HEK293 (cell line): Measurements from ENCODE around the gene CCBE1.
A peak's percentile ranks its signal among the peaks of the same experiment; 100 is the strongest.

Source experiments
- CTCF ChIA-PET: fragments of 350-600 bp; formaldehyde crosslinking; extraction: SDS; loops from one replicate; lab custom pipeline; 2021; ENCODE audit warnings: antibody characterized with exemption; lab: Yijun Ruan, JAX
- POLR2A ChIA-PET: fragments of 300-600 bp; formaldehyde crosslinking; extraction: SDS; loops from one replicate; lab custom pipeline; 2020; ENCODE audit warnings: antibody characterized with exemption, inconsistent platforms; lab: Yijun Ruan, JAX
- H3K27ac ChIP-seq: fragments of 200-500 bp; sonication (Bioruptor generic); 2 replicates; pipeline ENCODE4 v1.5.1; 2014; ENCODE audit warnings: low read depth, low read length, control low read depth, inconsistent platforms; ENCODE audit errors: extremely low read depth
- H3K36me3 ChIP-seq, 2 experiments: fragments of 200-500 bp in 1 of 2; sonication (Bioruptor generic) in 1 of 2; 1 replicate in 1 of 2; 2 replicates in 1 of 2; pipeline ENCODE4 v1.5.1; 2014 to 2017; ENCODE audit warnings: inconsistent platforms in 2 of 2, low read length in 2 of 2; ENCODE audit not compliant: control insufficient read depth in 2 of 2, insufficient read depth in 1 of 2
- H3K4me1 ChIP-seq: fragments of 200-500 bp; sonication (Bioruptor generic); 2 replicates; pipeline ENCODE4 v1.5.1; 2014; ENCODE audit warnings: mild to moderate bottlenecking, low read length, inconsistent platforms; ENCODE audit not compliant: control insufficient read depth, insufficient read depth
- H3K4me3 ChIP-seq: 2 replicates; pipeline ENCODE4 v1.5.1; 2011; ENCODE audit warnings: low read depth, mild to moderate bottlenecking, control low read depth, low read length, moderate library complexity
- H3K9me3 ChIP-seq: fragments of 200-500 bp; sonication (Bioruptor generic); 2 replicates; pipeline ENCODE4 v1.5.1; 2014; ENCODE audit warnings: low read depth, low read length, inconsistent platforms; ENCODE audit not compliant: control insufficient read depth, insufficient read depth
- PRDM1 ChIP-seq: fragments of 450-650 bp; formaldehyde crosslinking; IDR thresholded peaks from 2 replicates; pipeline ENCODE4; 2016; ENCODE audit warnings: missing biosample characterization, missing genetic modification characterization
- PRDM6 ChIP-seq: fragments of 450-650 bp; formaldehyde crosslinking; IDR thresholded peaks from 2 replicates; pipeline ENCODE4 v1.5.1; 2017; ENCODE audit warnings: missing biosample characterization, missing genetic modification characterization
- SCRT1 ChIP-seq: fragments of 450-650 bp; formaldehyde crosslinking; IDR thresholded peaks from 2 replicates; pipeline ENCODE4 v1.5.1; 2016; ENCODE audit warnings: missing biosample characterization, missing genetic modification characterization, borderline replicate concordance
- SCRT2 ChIP-seq: fragments of 450-650 bp; formaldehyde crosslinking; IDR thresholded peaks from 2 replicates; pipeline ENCODE4 v1.5.1; 2016; ENCODE audit warnings: missing biosample characterization, missing genetic modification characterization
- YY1 ChIP-seq: fragments of 450-650 bp; formaldehyde crosslinking; IDR thresholded peaks from 2 replicates; pipeline ENCODE4 v1.5.1; 2018; ENCODE audit warnings: missing biosample characterization, missing genetic modification characterization
- ZBTB44 ChIP-seq: fragments of 450-650 bp; IDR thresholded peaks from 2 replicates; pipeline ENCODE4 v1.5.1; 2018; ENCODE audit warnings: missing biosample characterization, mild to moderate bottlenecking, missing genetic modification characterization
- ZNF174 ChIP-seq: fragments of 450-650 bp; formaldehyde crosslinking; IDR thresholded peaks from 2 replicates; pipeline ENCODE4 v1.5.0; 2017; ENCODE audit warnings: missing biosample characterization, mild to moderate bottlenecking, missing genetic modification characterization
- ZNF274 ChIP-seq, 2 experiments: fragments of 200-500 bp in 1 of 2; fragments of 450-650 bp in 1 of 2; sonication (Bioruptor generic) in 1 of 2; formaldehyde crosslinking in 1 of 2; IDR thresholded peaks; 2 replicates each; pipeline versions ENCODE4 v1.5.1 to v1.6.1; 2014 to 2016; ENCODE audit warnings: borderline replicate concordance in 1 of 2, inconsistent platforms in 1 of 2, low read length in 1 of 2, missing biosample characterization in 1 of 2, missing genetic modification characterization in 1 of 2
- ZNF529 ChIP-seq: fragments of 450-650 bp; formaldehyde crosslinking; IDR thresholded peaks from 2 replicates; pipeline ENCODE4 v1.5.1; 2017; ENCODE audit warnings: missing genetic modification characterization, missing biosample characterization; ENCODE audit not compliant: insufficient replicate concordance
- ZNF626 ChIP-seq: fragments of 450-650 bp; sonication (Bioruptor Pico); formaldehyde crosslinking; IDR thresholded peaks from 2 replicates; pipeline ENCODE4 v1.5.1; 2018; ENCODE audit warnings: missing biosample characterization, missing genetic modification characterization, inconsistent platforms
- ZNF837 ChIP-seq: fragments of 450-650 bp; formaldehyde crosslinking; IDR thresholded peaks from 2 replicates; pipeline ENCODE4 v1.5.1; 2016; ENCODE audit warnings: missing biosample characterization, missing genetic modification characterization
- TF ChIP-seq, protein P1 (sequence below): fragments of 450-650 bp; formaldehyde crosslinking; IDR thresholded peaks from 2 replicates; pipeline ENCODE4 v1.5.1; 2016; ENCODE audit warnings: missing biosample characterization, missing genetic modification characterization

CCBE1 gene

DNA sequence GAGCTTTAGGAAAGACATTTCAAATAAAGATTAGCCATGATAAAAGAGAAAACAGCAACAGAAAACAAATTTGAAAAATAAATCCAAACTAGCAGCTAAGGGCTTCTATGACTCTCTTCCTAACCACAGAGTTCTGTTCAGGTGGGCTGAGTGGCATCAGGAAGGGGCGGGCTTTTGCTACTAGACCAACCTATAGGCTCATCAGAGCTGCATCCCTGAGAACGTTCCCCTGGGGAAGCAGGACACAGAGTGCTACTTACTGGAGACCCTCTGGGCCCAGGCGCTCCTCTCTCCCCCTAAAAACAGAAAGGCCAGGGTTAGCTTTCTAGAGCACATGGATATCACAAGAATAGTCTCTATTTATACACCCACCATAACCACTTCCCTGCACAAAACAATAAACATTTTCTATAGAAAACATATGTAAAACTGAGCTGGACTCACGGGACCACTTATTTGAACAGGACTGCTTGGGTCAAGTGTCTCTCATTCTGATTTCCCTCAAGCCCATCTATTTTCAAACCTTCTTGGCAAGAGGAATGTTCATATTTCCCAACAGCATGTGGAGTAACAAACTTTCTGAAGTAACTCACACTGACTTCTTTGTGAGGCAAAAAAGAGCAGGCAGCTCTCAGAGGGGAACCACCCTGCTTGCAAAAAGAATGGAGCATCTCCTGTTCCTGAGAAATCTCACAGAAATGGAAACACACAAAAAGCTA is 259.2 kb downstream of the CCBE1 start:
- Histone ChIP-seq H3K9me3 (no peaks in the 10 kb centered on the region), H3K36me3 (no peaks in the 10 kb centered on the region), H3K4me1 (no peaks in the 10 kb centered on the region), H3K4me3 (no peak overlapping the region), H3K27ac (no peak overlapping the region)
- TF ChIP-seq ZNF529 (peak; percentile 51), ZNF174 (tag by site-specific recombination) (no peak)
- ChIA-PET POLR2A (interaction anchor here (0.5 kb wide), 1 partner anchor 479 kb away, joined by 3 read pairs; no protein-coding TSS in a partner anchor), CTCF (interaction anchor here (0.6 to 1.8 kb wide), 4 partner anchors 35 to 435 kb away, joined by 3 to 6 read pairs (median 4); no protein-coding TSS in a partner anchor)

GRCh38 chr18:59432803-59433597 is 264.2 kb downstream of the CCBE1 start:
- H3K27ac ChIP-seq = no peak overlapping the region
- H3K9me3 ChIP-seq = no peaks in the 10 kb centered on the region
- CTCF ChIA-PET = interaction anchor here (0.7 kb wide), 1 partner anchor 31 kb away, joined by 4 read pairs; no protein-coding TSS in a partner anchor
- H3K36me3 ChIP-seq = no peaks in the 10 kb centered on the region
- no peaks in the 10 kb centered on the region for H3K4me1 ChIP-seq
- H3K4me3 ChIP-seq = no peak overlapping the region
- POLR2A ChIA-PET = no interaction called here
- peak; percentile 79 for TF ChIP-seq PRDM1 (tag by site-specific recombination)
- no peak for TF ChIP-seq SCRT1 (tag by site-specific recombination)
- TF ChIP-seq, all 188 proteins: peak for 1

- Histone ChIP-seq H3K27ac (no peak overlapping the region), H3K36me3 (no peaks in the 10 kb centered on the region), H3K4me3 (no peak overlapping the region), H3K4me1 (no peaks in the 10 kb centered on the region), H3K9me3 (no peaks in the 10 kb centered on the region)
- ChIA-PET POLR2A (no interaction called here), CTCF (no interaction called here)
- no peak for TF ChIP-seq SCRT2 (tag by site-specific recombination)
- TF ChIP-seq ZBTB44 (tag by site-specific recombination) = no peak
- TF ChIP-seq YY1 (tag by site-specific recombination) = no peak
- no peak for TF ChIP-seq ZNF274 (IDR thresholded peaks at IDR 0.05; ENCODE audit: low read length)
- TF ChIP-seq ZNF274 (tag by site-specific recombination; IDR thresholded peaks at IDR 0.05; ENCODE audit: borderline replicate concordance) = no peak
- TF ChIP-seq PRDM6 (tag by site-specific recombination) = no peak
- TF ChIP-seq, protein P1, sequence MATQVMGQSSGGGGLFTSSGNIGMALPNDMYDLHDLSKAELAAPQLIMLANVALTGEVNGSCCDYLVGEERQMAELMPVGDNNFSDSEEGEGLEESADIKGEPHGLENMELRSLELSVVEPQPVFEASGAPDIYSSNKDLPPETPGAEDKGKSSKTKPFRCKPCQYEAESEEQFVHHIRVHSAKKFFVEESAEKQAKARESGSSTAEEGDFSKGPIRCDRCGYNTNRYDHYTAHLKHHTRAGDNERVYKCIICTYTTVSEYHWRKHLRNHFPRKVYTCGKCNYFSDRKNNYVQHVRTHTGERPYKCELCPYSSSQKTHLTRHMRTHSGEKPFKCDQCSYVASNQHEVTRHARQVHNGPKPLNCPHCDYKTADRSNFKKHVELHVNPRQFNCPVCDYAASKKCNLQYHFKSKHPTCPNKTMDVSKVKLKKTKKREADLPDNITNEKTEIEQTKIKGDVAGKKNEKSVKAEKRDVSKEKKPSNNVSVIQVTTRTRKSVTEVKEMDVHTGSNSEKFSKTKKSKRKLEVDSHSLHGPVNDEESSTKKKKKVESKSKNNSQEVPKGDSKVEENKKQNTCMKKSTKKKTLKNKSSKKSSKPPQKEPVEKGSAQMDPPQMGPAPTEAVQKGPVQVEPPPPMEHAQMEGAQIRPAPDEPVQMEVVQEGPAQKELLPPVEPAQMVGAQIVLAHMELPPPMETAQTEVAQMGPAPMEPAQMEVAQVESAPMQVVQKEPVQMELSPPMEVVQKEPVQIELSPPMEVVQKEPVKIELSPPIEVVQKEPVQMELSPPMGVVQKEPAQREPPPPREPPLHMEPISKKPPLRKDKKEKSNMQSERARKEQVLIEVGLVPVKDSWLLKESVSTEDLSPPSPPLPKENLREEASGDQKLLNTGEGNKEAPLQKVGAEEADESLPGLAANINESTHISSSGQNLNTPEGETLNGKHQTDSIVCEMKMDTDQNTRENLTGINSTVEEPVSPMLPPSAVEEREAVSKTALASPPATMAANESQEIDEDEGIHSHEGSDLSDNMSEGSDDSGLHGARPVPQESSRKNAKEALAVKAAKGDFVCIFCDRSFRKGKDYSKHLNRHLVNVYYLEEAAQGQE = no peak
- TF ChIP-seq ZNF626 (tag by site-specific recombination) = no peak
- no peak for TF ChIP-seq ZNF837 (tag by site-specific recombination)
Measured at GRCh38 chr18:59431131-59431530, 266.1 kb downstream of the CCBE1 start.
